HepG2 (cell line): ENCODE measurements around the gene CCDC197. TPM values are rescaled to one million over a fixed set of nuclear protein-coding genes. Genes with fewer than 3 reads are reported as not detected.

ENCODE experiments used
- ATAC-seq: fragments of 200-7000 bp; cut with Tn5 transposase; 3 replicates; pipeline ENCODE4 v1.9.1; 2020; ENCODE audit warnings: mild to moderate bottlenecking, moderate library complexity
- BruUV-seq: library from RNA; stranded (reverse); fragments of 400-500 nt; replicated peaks from 2 replicates; lab custom pipeline; 2021; lab: Mats Ljungman, UMichigan
- CTCF ChIA-PET: fragments of 300-600 bp; formaldehyde crosslinking; extraction: SDS; loops from one replicate; lab custom pipeline; 2021; ENCODE audit warnings: low total read pairs, inconsistent platforms, low intra/inter-chr PET ratio; lab: Yijun Ruan, JAX
- POLR2A ChIA-PET: fragments of 350-600 bp; sonication (Branson Sonifier 250); formaldehyde crosslinking; loops from one replicate; lab custom pipeline; 2020; ENCODE audit warnings: antibody characterized with exemption, inconsistent platforms; lab: Yijun Ruan, JAX
- DNase-seq: peaks from one replicate; pipeline ENCODE4 v3.0.0-alpha.2; 2015; ENCODE audit warnings: low spot score
- FAIRE-seq: peaks from 3 replicates; lab custom pipeline; 2011; peaks lifted over from hg19 to GRCh38; lab: Jason Lieb, UNC
- H2AFZ ChIP-seq: one replicate; pipeline ENCODE4 v1.6.1; 2011; ENCODE audit warnings: low read length, inconsistent platforms
- H3K27ac ChIP-seq: fragments of 300-600 bp; 3 replicates; pipeline ENCODE4 v1.8.0; 2011; ENCODE audit warnings: mixed run types, mild to moderate bottlenecking, mixed read lengths, low read length, inconsistent platforms; ENCODE audit not compliant: insufficient read depth; ENCODE audit errors: extremely low read length
- H3K27me3 ChIP-seq, 2 experiments: fragments of 200-600 bp in 1 of 2; 2 replicates in 1 of 2; 3 replicates in 1 of 2; pipeline versions ENCODE4 v1.6.0 to v1.8.0; 2011; ENCODE audit warnings: low read length in 2 of 2, mild to moderate bottlenecking in 2 of 2, moderate library complexity in 2 of 2, inconsistent platforms in 1 of 2; ENCODE audit not compliant: insufficient read depth in 2 of 2, control insufficient read depth in 1 of 2
- H3K36me3 ChIP-seq, 2 experiments: fragments of 200-600 bp in 1 of 2; replicated peaks in 1 of 2; 2 replicates in 1 of 2; 3 replicates in 1 of 2; pipeline versions ENCODE4 v1.5.1 to v1.8.0; 2011; ENCODE audit warnings: low read length in 2 of 2, inconsistent platforms in 1 of 2; ENCODE audit not compliant: insufficient read depth in 2 of 2, control insufficient read depth in 1 of 2
- H3K4me1 ChIP-seq: 2 replicates; pipeline ENCODE4 v1.5.1; 2012; ENCODE audit warnings: low read length, inconsistent platforms; ENCODE audit not compliant: insufficient read depth
- H3K4me2 ChIP-seq: 2 replicates; pipeline ENCODE4 v1.6.0; 2011; ENCODE audit warnings: low read depth, low read length, inconsistent platforms
- H3K4me3 ChIP-seq, 3 experiments: fragments of 200-600 bp in 1 of 3; sonication (generic), shearing (Covaris generic) in 1 of 3; replicated peaks in 1 of 3; 2 replicates each; pipeline ENCODE4 v1.5.1; 2011 to 2016; ENCODE audit warnings: low read length in 3 of 3, inconsistent platforms in 2 of 3, low read depth in 2 of 3, mild to moderate bottlenecking in 2 of 3, control low read depth in 1 of 3, mixed read lengths in 1 of 3; ENCODE audit not compliant: insufficient read depth in 1 of 3
- H3K79me2 ChIP-seq: one replicate; pipeline ENCODE4 v1.6.1; 2011; ENCODE audit warnings: low read length, inconsistent platforms; ENCODE audit not compliant: insufficient read depth
- H3K9ac ChIP-seq: 2 replicates; pipeline ENCODE4 v1.6.0; 2011; ENCODE audit warnings: mild to moderate bottlenecking, low read depth, low read length, inconsistent platforms; ENCODE audit not compliant: insufficient read depth
- H3K9me3 ChIP-seq: 2 replicates; pipeline ENCODE4 v1.5.1; 2012; ENCODE audit warnings: mild to moderate bottlenecking, low read length
- H4K20me1 ChIP-seq: 2 replicates; pipeline ENCODE4 v1.6.0; 2011; ENCODE audit warnings: inconsistent platforms, mild to moderate bottlenecking, low read length, moderate library complexity; ENCODE audit not compliant: insufficient read depth
- AGO1 ChIP-seq: fragments of 200-400 bp; formaldehyde crosslinking; IDR thresholded peaks from 2 replicates; pipeline ENCODE4 v1.6.1; 2017; ENCODE audit warnings: mild to moderate bottlenecking, low read depth, low read length, moderate library complexity; ENCODE audit not compliant: poor library complexity, severe bottlenecking
- ATF5 ChIP-seq: sonication (generic); formaldehyde crosslinking; IDR thresholded peaks from 2 replicates; pipeline ENCODE4 v1.4.0; 2020; ENCODE audit warnings: mild to moderate bottlenecking, low read depth, missing genetic modification reagents
- CREM ChIP-seq, 2 experiments: sonication (generic) in 1 of 2; formaldehyde crosslinking in 1 of 2; IDR thresholded peaks; 2 replicates each; pipeline versions ENCODE4 v1.4.0 to v1.6.1; 2016 to 2020; ENCODE audit warnings: antibody characterized with exemption in 1 of 2, mild to moderate bottlenecking in 1 of 2, missing genetic modification reagents in 1 of 2
- DMAP1 ChIP-seq: IDR thresholded peaks from 2 replicates; pipeline ENCODE4 v1.6.1; 2016
- FOSL2 ChIP-seq: sonication (generic); formaldehyde crosslinking; IDR thresholded peaks from 2 replicates; pipeline ENCODE4 v1.4.0; 2020; ENCODE audit warnings: missing genetic modification reagents
- MNT ChIP-seq: fragments of 450-650 bp; IDR thresholded peaks from 2 replicates; pipeline ENCODE4 v1.6.1; 2016
- RBM39 ChIP-seq: fragments of 200-400 bp; formaldehyde crosslinking; IDR thresholded peaks from one replicate; pipeline ENCODE4 v1.6.1; 2018; ENCODE audit warnings: antibody characterized with exemption, mild to moderate bottlenecking, low read depth, low read length; ENCODE audit not compliant: poor library complexity, severe bottlenecking
- SKIL ChIP-seq: sonication (generic); formaldehyde crosslinking; IDR thresholded peaks from 2 replicates; pipeline ENCODE4 v1.8.0; 2022; ENCODE audit warnings: missing genetic modification reagents, mild to moderate bottlenecking, moderate library complexity, borderline replicate concordance
- THYN1 ChIP-seq: sonication (generic); formaldehyde crosslinking; IDR thresholded peaks from 2 replicates; pipeline ENCODE4 v1.8.1; 2023; ENCODE audit warnings: low read depth, mild to moderate bottlenecking, moderate library complexity, missing genetic modification reagents, borderline replicate concordance
- ZFP62 ChIP-seq: sonication (generic); formaldehyde crosslinking; IDR thresholded peaks from 2 replicates; pipeline ENCODE4 v1.4.0; 2020; ENCODE audit warnings: missing genetic modification reagents
- ZNF235 ChIP-seq: sonication (generic); formaldehyde crosslinking; IDR thresholded peaks from 2 replicates; pipeline ENCODE4 v1.8.1; 2023; ENCODE audit warnings: mild to moderate bottlenecking, missing genetic modification reagents, borderline replicate concordance
- ZNF263 ChIP-seq: sonication (generic); formaldehyde crosslinking; IDR thresholded peaks from 2 replicates; pipeline ENCODE4 v1.4.0; 2020; ENCODE audit warnings: missing genetic modification reagents
- ZNF3 ChIP-seq: IDR thresholded peaks from 2 replicates; pipeline ENCODE4 v1.7.0; 2017; ENCODE audit warnings: inconsistent platforms
- ZNF317 ChIP-seq: sonication (generic); formaldehyde crosslinking; IDR thresholded peaks from 2 replicates; pipeline ENCODE4 v1.5.0; 2020; ENCODE audit warnings: mild to moderate bottlenecking, missing genetic modification reagents
- ZNF558 ChIP-seq: sonication (generic); formaldehyde crosslinking; IDR thresholded peaks from 2 replicates; pipeline ENCODE4 v1.9.0; 2022; ENCODE audit warnings: mild to moderate bottlenecking, missing genetic modification reagents, borderline replicate concordance
- ZNF597 ChIP-seq: sonication (generic); formaldehyde crosslinking; IDR thresholded peaks from 2 replicates; pipeline ENCODE4 v1.5.0; 2020; ENCODE audit warnings: missing genetic modification reagents
- ZNF790 ChIP-seq: sonication (generic); formaldehyde crosslinking; IDR thresholded peaks from 2 replicates; pipeline ENCODE4 v1.8.0; 2022; ENCODE audit warnings: missing genetic modification reagents, mild to moderate bottlenecking, borderline replicate concordance
- ZNF841 ChIP-seq: sonication (generic); formaldehyde crosslinking; IDR thresholded peaks from 2 replicates; pipeline ENCODE4 v1.8.1; 2023; ENCODE audit warnings: missing genetic modification reagents, borderline replicate concordance
- ZSCAN22 ChIP-seq: sonication (generic); formaldehyde crosslinking; IDR thresholded peaks from 2 replicates; pipeline ENCODE4 v1.4.0; 2020; ENCODE audit warnings: mild to moderate bottlenecking, missing genetic modification reagents
- WGBS: methylation state at CpG from one replicate; pipeline ENCODE4 v1.1.6; 2017; ENCODE audit warnings: low lambda C conversion rate; 5-methylcytosine and 5-hydroxymethylcytosine counted together
- in situ Hi-C: cut with HindIII; loops from 2 replicates; pipeline ENCODE4 v1.10.0; 2017; ENCODE audit warnings: low pct_unique_long_range_greater_than_20kb; ENCODE audit not compliant: extremely low pct_ligation_motif_present
- intact Hi-C: fragments of 100-400 bp; cut with micrococcal nuclease; formaldehyde crosslinking; loops from one replicate; pipeline ENCODE4 v1.10.0; 2022; ENCODE audit not compliant: unreplicated experiment
- polyA plus RNA-seq, 8 experiments: library from polyadenylated mRNA; depleted of rRNA in 3 of 8; stranded (reverse) in 7 of 8; unstranded in 1 of 8; fragments of >200 nt; fragmentation: Illumina TruSeq in 4 of 8; extraction: Trizol in 4 of 8; gene quantifications; 2 replicates each; pipeline versions ENCODE4 v1.2.1 to v1.2.3, GENCODE V29; 2011 to 2016; ENCODE audit warnings: low read depth in 4 of 8, missing spikeins in 1 of 8, mixed read lengths in 1 of 8; ENCODE audit not compliant: insufficient read depth in 1 of 8
- total RNA-seq, 5 experiments: library from RNA; depleted of rRNA; stranded (reverse); fragments of >200 nt; fragmentation: Illumina TruSeq; extraction: Trizol; gene quantifications; 2 replicates each; pipeline ENCODE4 v1.2.3, GENCODE V29; 2016; ENCODE audit warnings: low read depth in 1 of 5

CCDC197 gene
- total and polyA plus RNA-seq, 2 of the 13 experiments (the other 11 are each of a cell fraction or from before 2014, with no cell fraction given) = 0.11 to 0.13 TPM

- peak overlapping the region in 1 of 3 experiments; percentile 31; a peak in 1 of 6 replicates for H3K4me3 ChIP-seq
- CTCF ChIA-PET = interaction anchor here (0.6 to 1.6 kb wide), 3 partner anchors 17 to 152 kb away, joined by 3 to 12 read pairs (median 3); no protein-coding TSS in a partner anchor
- no peak for TF ChIP-seq ZNF841 (CRISPR knock-in tag)
- TF ChIP-seq ZNF597 (CRISPR knock-in tag) = no peak
- peak; percentile 87 for TF ChIP-seq ZNF317 (CRISPR knock-in tag)
- TF ChIP-seq MNT = 0 out of 2 replicates have a peak, but pooled peaks have one; percentile 16
- TF ChIP-seq ZNF235 (CRISPR knock-in tag) = no peak
- no peak for TF ChIP-seq ZNF3
- no peak for TF ChIP-seq RBM39
- peak; percentile 96 for TF ChIP-seq FOSL2 (CRISPR knock-in tag)
- no peak for TF ChIP-seq AGO1
- TF ChIP-seq ZNF558 (CRISPR knock-in tag) = no peak
- no peak for TF ChIP-seq ZSCAN22 (CRISPR knock-in tag)
- TF ChIP-seq SKIL (CRISPR knock-in tag) = 0 out of 2 replicates have a peak, but pooled peaks have one; percentile 21
- no peak for TF ChIP-seq THYN1 (CRISPR knock-in tag)
- no peak for TF ChIP-seq ATF5 (CRISPR knock-in tag)
- no peak for TF ChIP-seq ZFP62 (CRISPR knock-in tag)
- peak; percentile 52; the same call in 1 of the 2 replicates for TF ChIP-seq DMAP1 (CRISPR knock-in tag)
- TF ChIP-seq ZNF790 (CRISPR knock-in tag) = no peak
- TF ChIP-seq CREM (IDR thresholded peaks at IDR 0.05) = no peak
- TF ChIP-seq CREM (CRISPR knock-in tag; IDR thresholded peaks at IDR 0.05) = no peak
- no peak for TF ChIP-seq ZNF263 (CRISPR knock-in tag)
Measured at GRCh38 chr14:93984987-93985410, 12.1 kb upstream of the CCDC197 start.

More at GRCh38 chr14:93984987-93985410, 12.1 kb upstream of the CCDC197 start:
- Histone ChIP-seq H3K79me2 (no peaks in the 10 kb centered on the region), H2AFZ (no peak overlapping the region), H3K9me3 (no peaks in the 10 kb centered on the region), H3K27me3 (peaks cover 0 to 16% of the 10 kb centered on the region in 2 experiments; a peak in 2 of 5 replicates), H3K36me3 (no peaks in the 10 kb centered on the region), H4K20me1 (no peaks in the 10 kb centered on the region), H3K4me2 (peak overlapping the region; percentile 66), H3K27ac (no peak overlapping the region), H3K9ac (no peak overlapping the region), H3K4me1 (peaks cover 64% of the 10 kb centered on the region)
- POLR2A ChIA-PET = interaction anchor here (0.7 to 0.9 kb wide), 3 partner anchors 13 to 43 kb away, joined by 3 read pairs; no protein-coding TSS in a partner anchor
- intact Hi-C loops = loop anchor here (1.0 kb wide), 1 partner anchor 16 kb away; no protein-coding TSS in a partner anchor
- FAIRE-seq (peak; percentile 70), DNase-seq (peak; percentile 77), ATAC-seq (peak; percentile 75)
- 7% methylated on average over 7 of the region's 7 CpGs for WGBS
- in situ Hi-C loops = no loop called here
- no TSS peak for BruUV-seq
